ENCODE results near the gene IL25.

IL25 gene

DNA sequence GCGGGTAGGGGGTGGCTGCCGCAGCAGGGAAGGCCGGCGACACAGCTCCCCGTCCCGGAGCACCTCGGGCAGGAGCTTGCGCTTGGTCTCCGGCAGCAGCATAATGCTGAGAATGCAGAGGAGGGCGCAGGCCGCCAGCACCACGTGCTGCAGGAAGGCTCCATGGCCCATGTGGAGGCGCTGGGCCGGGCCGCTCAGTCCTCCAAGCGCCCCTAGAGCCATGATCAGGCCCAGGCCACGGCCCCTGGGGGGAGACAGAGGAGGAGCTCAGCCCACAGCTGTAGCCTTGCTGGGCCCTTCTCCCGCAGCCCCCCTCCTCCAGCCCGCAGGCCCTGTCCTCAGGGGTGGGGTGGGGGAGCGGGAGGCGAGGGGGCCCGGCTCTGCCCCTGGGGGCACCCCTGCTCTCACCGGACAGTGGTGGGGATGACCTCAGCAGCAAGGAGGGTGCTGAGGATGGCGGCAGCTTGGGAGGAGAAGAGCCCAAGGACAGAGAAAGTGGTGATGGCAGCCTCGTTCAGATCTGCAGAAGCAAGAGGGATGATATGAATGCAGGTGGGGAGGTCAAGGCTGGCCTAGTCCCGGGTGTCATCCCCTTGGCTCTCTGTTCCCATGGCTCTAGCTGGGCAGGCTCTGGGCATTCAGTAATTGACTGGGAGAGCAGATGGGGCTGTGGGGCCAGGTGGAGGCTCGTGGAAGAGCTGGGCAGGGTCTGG, 25.8 kb upstream of the IL25 start:
- Histone ChIP-seq H3K36me3 (ENCODE audit: control insufficient read depth, insufficient read depth, low read length) (no peaks in the 10 kb centered on the region), H3K9ac (ENCODE audit: low read length) (no peak overlapping the region), H3K27me3 (ENCODE audit: control insufficient read depth, insufficient read depth, low read length) (peaks cover 14% of the 10 kb centered on the region), H3K4me3 (ENCODE audit: low read length) (no peak overlapping the region), H3K4me1 (ENCODE audit: control insufficient read depth, insufficient read depth, low read length) (peaks cover 3% of the 10 kb centered on the region), H3K9me3 (ENCODE audit: control insufficient read depth, low read length) (no peaks in the 10 kb centered on the region)

DNA sequence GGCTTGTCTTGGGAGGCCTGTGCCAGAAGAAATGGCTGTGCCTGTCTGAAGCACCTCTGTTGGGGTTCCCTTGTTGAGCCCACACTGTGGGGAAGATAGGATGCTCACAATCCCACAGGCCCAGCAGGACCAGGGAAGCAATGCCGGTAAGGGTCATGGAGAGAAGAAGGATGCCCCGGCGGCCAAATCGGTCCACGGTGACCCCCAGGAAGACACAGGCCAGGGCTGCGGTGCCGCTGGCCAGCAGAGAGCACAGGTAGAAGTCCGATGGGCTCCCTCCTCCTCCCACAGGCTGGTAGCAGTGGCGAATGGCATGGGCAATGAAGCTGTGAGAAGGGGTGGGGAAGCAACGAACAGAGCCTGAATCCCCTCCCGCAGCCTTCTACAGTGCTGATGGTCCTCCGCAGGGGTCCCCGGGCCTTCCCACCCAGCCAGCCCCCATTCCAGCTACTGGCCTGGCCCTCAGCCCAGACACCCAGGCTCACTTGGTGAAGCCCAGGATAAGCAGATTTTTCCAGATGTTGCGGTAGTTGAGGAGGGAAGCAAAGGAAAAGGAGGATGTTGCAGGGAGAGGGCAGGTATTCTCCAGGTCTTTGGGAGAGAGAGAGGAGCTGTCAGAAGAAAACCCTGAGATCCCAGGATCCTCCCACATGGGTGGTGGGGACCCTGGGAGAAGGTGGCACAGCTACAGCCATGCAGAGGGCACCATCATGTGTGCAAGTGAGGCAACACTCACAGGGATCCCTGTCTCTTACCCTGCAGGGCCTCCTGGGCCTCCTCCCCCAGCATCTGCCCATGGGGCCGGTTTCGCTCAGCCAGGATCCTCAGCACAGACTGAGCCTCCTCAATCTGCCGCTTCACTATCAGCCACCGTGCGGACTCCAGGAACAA, 25.0 kb upstream of the IL25 start:
- no peak overlapping the region for H3K4me3 ChIP-seq (ENCODE audit: low read length)
- no peaks in the 10 kb centered on the region for H3K36me3 ChIP-seq (ENCODE audit: control insufficient read depth, insufficient read depth, low read length)
- H3K9me3 ChIP-seq (ENCODE audit: control insufficient read depth, low read length): no peaks in the 10 kb centered on the region
- H3K27me3 ChIP-seq (ENCODE audit: control insufficient read depth, insufficient read depth, low read length): peaks cover 22% of the 10 kb centered on the region
- H3K9ac ChIP-seq (ENCODE audit: low read length): no peak overlapping the region
- peaks cover 5% of the 10 kb centered on the region for H3K4me1 ChIP-seq (ENCODE audit: control insufficient read depth, insufficient read depth, low read length)

DNA sequence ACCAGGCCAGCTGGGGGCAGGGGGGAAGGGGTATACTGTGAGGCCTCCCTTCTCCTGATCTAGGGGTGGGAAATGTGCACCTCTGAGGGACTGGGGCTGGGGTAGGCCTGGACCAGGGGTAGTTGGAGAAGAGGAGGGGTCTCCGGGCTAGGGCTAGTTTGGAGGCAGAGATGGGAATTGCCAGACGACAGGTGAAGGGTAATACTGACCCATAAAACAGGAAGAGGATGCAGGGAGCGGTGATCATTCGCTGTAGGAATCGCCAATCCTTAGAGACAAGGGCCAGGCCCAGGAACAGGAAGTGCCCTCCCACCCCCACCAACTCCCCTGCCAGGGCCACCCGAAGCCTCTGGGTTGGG, 24.3 kb upstream of the IL25 start:
- Histone ChIP-seq H3K36me3 (ENCODE audit: control insufficient read depth, insufficient read depth, low read length) (no peaks in the 10 kb centered on the region), H3K4me3 (ENCODE audit: low read length) (no peak overlapping the region), H3K4me1 (ENCODE audit: control insufficient read depth, insufficient read depth, low read length) (peaks cover 9% of the 10 kb centered on the region), H3K27me3 (ENCODE audit: control insufficient read depth, insufficient read depth, low read length) (peaks cover 28% of the 10 kb centered on the region), H3K9me3 (ENCODE audit: control insufficient read depth, low read length) (no peaks in the 10 kb centered on the region), H3K9ac (ENCODE audit: low read length) (no peak overlapping the region)

DNA sequence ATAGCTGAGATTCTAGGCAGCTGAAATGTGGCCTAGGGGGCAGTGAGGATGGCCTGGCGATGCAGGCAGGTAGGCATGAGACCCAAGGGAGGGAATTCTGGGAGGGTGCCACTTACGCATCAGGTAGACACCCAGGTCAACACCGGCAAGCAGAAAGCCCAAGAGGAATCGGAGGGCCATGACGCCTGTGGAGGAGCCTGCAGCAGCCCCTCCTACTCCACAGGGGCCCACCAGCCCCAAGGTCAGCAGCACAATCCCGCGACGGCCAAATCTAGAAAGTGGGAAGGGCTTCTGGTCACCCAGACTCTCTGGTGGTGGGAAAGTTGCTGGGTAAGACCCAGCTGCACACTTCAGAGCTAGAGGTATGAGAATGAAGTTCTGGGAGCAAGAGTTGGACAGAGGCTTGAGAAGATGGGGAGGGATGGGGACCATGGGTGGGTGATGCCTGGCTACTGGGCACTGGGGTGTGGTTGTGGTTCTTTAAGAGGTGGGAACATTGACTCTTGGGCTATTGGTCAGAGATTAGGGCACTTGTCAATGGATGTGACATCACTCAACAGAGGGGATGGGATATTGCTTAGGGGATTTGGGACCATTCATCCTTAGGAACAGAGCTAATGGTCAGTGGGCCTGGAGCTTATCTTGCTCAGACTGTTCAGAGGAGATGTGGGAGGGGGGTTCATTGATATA, 23.3 kb upstream of the IL25 start:
- H3K9ac ChIP-seq (ENCODE audit: low read length): no peak overlapping the region
- no peak overlapping the region for H3K4me3 ChIP-seq (ENCODE audit: low read length)
- H3K9me3 ChIP-seq (ENCODE audit: control insufficient read depth, low read length): no peaks in the 10 kb centered on the region
- peaks cover 30% of the 10 kb centered on the region for H3K27me3 ChIP-seq (ENCODE audit: control insufficient read depth, insufficient read depth, low read length)
- H3K36me3 ChIP-seq (ENCODE audit: control insufficient read depth, insufficient read depth, low read length): no peaks in the 10 kb centered on the region
- peaks cover 9% of the 10 kb centered on the region for H3K4me1 ChIP-seq (ENCODE audit: control insufficient read depth, insufficient read depth, low read length)

DNA sequence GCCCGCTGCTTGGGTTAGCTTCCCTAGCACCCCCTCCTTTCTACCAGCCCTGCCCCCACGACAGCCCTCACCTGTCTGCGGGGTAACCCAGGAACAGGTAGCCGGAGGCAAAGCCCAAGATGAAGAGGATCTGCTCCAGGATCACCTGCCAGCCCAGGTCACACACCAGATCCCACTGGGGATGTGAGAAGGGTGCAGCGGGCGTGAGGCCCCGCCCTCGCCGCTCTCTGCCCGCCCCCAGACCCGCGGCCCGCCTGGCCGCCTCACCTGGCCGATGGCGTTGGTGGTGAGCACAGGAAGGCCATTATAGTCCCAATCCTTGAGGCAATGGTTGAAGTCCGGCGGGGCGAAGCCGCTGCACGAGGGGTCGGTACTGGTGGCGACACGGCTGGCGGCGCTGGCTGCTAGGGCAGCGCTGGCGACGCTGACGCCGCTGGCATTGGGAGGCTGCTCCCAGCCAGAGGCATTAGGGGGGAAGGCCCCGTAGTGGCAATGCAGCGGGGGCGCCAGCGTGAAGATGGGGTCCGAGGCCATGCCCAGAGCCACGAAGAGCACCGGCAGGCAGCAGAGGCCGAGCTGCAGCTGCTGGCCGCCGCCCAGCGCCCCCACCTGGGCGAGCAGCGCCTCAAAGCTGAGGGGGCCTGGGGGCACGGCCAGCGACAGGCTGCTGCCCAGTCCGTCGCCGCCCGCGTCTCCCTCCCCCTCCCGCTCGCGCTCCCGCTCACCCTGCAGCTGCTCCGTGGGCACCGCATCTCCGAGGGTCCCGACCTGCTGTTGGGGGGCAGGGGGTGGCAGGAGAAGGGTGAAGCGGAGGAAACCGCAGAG, 20.7 kb upstream of the IL25 start:
- no peaks in the 10 kb centered on the region for H3K36me3 ChIP-seq (ENCODE audit: control insufficient read depth, insufficient read depth, low read length)
- H3K9me3 ChIP-seq (ENCODE audit: control insufficient read depth, low read length): no peaks in the 10 kb centered on the region
- peaks cover 9% of the 10 kb centered on the region for H3K4me1 ChIP-seq (ENCODE audit: control insufficient read depth, insufficient read depth, low read length)
- peaks cover 35% of the 10 kb centered on the region for H3K27me3 ChIP-seq (ENCODE audit: control insufficient read depth, insufficient read depth, low read length)
- no peak overlapping the region for H3K4me3 ChIP-seq (ENCODE audit: low read length)
- peak overlapping the region; percentile 44 for H3K9ac ChIP-seq (ENCODE audit: low read length)

DNA sequence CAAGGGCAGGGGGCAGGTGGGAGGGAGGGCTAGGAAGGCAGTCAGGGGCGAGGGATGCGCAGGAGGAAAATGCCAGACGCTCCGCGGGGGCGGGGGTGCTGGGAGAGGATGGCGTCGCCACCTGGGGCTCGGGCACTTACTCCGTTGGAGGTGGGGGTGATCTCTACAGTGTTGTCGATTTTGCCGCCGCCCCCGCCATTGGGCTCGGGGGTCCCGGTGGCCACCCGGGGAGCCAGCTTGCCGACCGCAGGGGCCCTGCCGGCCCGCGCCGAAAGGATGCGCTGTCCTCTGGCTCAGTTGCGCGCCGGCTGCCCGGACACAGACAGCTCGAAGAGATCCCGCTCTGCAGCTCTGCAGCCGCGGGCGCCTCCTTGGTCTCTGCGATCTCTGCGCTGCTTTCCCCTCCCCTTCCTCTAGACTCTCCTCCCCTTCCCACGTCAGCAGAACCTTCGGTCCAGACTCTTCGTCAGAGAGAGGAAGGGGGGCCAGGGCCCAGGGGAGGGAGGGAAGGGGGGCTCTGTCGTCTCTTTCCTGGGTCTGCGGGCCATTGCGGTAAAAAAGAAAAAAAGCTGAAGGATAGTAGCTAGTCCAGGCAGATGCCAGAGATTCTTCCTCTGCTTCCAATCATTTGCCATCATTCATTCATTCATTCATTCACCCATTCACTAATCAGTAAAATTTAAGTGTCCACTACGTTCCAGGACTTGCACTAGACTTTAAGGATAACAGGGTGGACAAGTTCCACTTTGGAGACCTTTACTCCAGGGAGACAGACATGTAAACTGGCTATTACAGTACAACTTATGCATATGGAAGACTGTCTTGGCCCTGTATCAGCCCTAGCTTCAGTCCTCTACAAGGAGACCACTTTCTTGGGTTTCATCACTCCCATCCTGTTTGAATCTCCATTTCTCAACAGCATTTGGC, 19.8 kb upstream of the IL25 start, which contains the start of gene SLC22A17:
Gene SLC22A17, minus strand, starts transcription at position 382 of the 927 bp plus-strand sequence.
- Histone ChIP-seq H3K36me3 (ENCODE audit: control insufficient read depth, insufficient read depth, low read length) (no peaks in the 10 kb centered on the region), H3K27me3 (ENCODE audit: control insufficient read depth, insufficient read depth, low read length) (peaks cover 35% of the 10 kb centered on the region), H3K4me1 (ENCODE audit: control insufficient read depth, insufficient read depth, low read length) (peaks cover 9% of the 10 kb centered on the region), H3K4me3 (ENCODE audit: low read length) (peak within 1 kb of the TSS; percentile 7), H3K9ac (ENCODE audit: low read length) (peak within 1 kb of the TSS; percentile 44), H3K9me3 (ENCODE audit: control insufficient read depth, low read length) (no peaks in the 10 kb centered on the region)

DNA sequence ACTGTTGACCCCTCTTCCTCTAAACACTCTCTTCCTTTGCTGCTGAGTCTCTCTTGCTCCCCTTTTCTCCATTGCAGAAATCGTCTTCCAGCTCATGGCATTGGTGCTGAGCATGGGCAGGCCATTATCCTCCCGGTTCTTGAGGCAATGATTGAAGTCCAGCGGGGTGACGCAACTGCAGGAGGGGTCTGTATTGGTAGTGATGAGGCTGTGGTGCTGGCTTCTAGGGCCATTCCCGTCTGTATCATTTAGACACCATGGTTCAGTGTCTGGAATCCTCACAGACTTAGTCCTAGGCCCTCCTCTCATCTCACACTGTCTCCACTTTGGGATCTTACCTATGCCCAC, 19.2 kb upstream of the IL25 start:
- Histone ChIP-seq H3K27me3 (ENCODE audit: control insufficient read depth, insufficient read depth, low read length) (peaks cover 35% of the 10 kb centered on the region), H3K4me1 (ENCODE audit: control insufficient read depth, insufficient read depth, low read length) (peaks cover 9% of the 10 kb centered on the region), H3K36me3 (ENCODE audit: control insufficient read depth, insufficient read depth, low read length) (no peaks in the 10 kb centered on the region), H3K4me3 (ENCODE audit: low read length) (no peak overlapping the region), H3K9ac (ENCODE audit: low read length) (no peak overlapping the region), H3K9me3 (ENCODE audit: control insufficient read depth, low read length) (no peaks in the 10 kb centered on the region)

DNA sequence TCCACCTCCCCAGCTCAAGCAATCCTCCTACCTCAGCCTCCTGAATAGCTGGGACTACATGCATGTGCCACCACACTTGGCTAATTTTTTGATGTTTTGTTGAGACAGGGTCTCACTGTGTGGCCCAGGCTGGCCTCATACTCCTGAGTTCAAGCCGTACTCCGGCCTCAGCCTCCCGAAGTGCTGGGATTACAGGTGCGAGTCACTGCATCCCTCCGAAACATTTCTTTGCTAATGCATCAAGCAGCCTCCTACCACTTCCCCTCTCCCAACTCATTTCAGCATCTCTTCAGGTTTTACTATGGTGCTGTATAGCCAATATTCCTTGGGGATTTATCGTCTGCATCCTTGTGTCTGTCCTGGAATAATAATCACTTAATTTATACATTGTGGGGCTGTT, 17.6 kb upstream of the IL25 start:
- peaks cover 36% of the 10 kb centered on the region for H3K27me3 ChIP-seq (ENCODE audit: control insufficient read depth, insufficient read depth, low read length)
- H3K36me3 ChIP-seq (ENCODE audit: control insufficient read depth, insufficient read depth, low read length): no peaks in the 10 kb centered on the region
- H3K9ac ChIP-seq (ENCODE audit: low read length): no peak overlapping the region
- H3K9me3 ChIP-seq (ENCODE audit: control insufficient read depth, low read length): no peaks in the 10 kb centered on the region
- H3K4me3 ChIP-seq (ENCODE audit: low read length): no peak overlapping the region
- H3K4me1 ChIP-seq (ENCODE audit: control insufficient read depth, insufficient read depth, low read length): peaks cover 9% of the 10 kb centered on the region

DNA sequence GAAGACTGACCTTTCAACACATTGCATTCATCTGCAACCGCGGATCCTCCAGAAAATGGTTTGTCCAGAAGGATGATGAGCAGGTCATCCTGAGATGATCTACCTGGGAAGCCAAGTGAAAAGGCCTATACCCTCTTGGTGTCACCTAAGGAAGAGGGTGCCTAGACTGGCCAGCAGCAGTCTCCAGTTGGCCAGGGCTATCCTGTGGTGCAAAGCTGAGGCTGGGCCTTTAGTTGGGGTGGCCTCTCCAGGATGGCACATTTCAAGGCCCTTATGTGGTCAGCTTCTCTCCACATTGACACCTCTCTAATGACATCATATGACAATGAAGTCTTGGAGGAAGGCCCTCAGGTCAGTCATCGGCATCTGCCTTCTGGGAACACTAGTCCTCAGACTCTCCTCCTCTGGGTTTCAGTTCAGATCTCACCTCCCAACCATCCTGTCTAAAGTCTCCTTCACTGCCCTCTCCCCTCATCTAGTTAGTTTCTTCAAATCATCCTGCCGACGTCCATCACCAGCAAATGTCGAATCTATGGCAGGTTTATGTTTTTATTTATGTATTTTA, 16.7 kb upstream of the IL25 start:
- H3K27me3 ChIP-seq (ENCODE audit: control insufficient read depth, insufficient read depth, low read length): peaks cover 34% of the 10 kb centered on the region
- H3K9ac ChIP-seq (ENCODE audit: low read length): no peak overlapping the region
- H3K4me3 ChIP-seq (ENCODE audit: low read length): no peak overlapping the region
- no peaks in the 10 kb centered on the region for H3K36me3 ChIP-seq (ENCODE audit: control insufficient read depth, insufficient read depth, low read length)
- H3K4me1 ChIP-seq (ENCODE audit: control insufficient read depth, insufficient read depth, low read length): peaks cover 9% of the 10 kb centered on the region
- H3K9me3 ChIP-seq (ENCODE audit: control insufficient read depth, low read length): no peaks in the 10 kb centered on the region

DNA sequence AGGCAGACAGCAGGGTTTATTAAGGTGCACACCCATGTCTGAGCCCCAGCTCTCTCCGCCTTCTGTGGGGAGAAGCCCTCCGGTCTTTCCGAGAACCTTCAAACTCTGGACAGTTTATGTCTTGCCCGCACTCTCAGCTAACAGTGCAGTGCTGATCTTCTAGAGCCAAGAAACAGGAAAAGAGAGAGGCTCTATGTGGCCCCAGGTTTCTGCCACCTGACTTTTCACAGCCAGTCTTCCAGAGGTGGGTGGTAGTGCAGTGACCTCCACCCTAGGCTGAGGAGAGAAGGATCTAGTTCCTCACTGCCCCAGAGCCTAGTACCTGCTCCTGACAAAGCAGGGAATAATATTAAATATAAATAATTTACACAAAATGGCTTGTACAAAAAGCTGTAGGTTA, 15.9 kb upstream of the IL25 start:
- Histone ChIP-seq H3K4me1 (ENCODE audit: control insufficient read depth, insufficient read depth, low read length) (peaks cover 8% of the 10 kb centered on the region), H3K4me3 (ENCODE audit: low read length) (no peak overlapping the region), H3K36me3 (ENCODE audit: control insufficient read depth, insufficient read depth, low read length) (no peaks in the 10 kb centered on the region), H3K9me3 (ENCODE audit: control insufficient read depth, low read length) (no peaks in the 10 kb centered on the region), H3K27me3 (ENCODE audit: control insufficient read depth, insufficient read depth, low read length) (peaks cover 27% of the 10 kb centered on the region), H3K9ac (ENCODE audit: low read length) (no peak overlapping the region)

All from mucosa of stomach (tissue), 1 donor.